ENCODE results near the gene TEX261.

DNA sequence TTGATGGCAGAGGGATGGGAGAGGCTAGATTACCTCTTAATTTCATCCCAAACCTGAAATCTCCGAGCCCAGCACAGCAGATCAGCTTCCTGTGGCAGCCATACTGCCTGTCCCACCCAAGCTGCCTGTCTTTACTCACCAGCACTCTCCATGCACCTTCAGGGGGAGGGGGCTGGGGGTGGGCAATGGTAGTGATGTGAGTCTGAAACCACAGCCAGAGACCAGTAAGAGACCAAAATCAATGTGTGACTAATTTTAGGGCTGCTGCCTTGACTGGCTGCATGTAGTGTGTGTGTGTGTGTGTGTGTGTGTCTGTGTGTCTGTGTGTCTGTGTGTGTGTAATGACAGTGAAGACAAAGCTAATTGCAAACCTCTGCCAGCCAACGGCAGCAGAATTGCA lies 11.7 kb upstream of the TEX261 start:
- TF ChIP-seq, protein P1, sequence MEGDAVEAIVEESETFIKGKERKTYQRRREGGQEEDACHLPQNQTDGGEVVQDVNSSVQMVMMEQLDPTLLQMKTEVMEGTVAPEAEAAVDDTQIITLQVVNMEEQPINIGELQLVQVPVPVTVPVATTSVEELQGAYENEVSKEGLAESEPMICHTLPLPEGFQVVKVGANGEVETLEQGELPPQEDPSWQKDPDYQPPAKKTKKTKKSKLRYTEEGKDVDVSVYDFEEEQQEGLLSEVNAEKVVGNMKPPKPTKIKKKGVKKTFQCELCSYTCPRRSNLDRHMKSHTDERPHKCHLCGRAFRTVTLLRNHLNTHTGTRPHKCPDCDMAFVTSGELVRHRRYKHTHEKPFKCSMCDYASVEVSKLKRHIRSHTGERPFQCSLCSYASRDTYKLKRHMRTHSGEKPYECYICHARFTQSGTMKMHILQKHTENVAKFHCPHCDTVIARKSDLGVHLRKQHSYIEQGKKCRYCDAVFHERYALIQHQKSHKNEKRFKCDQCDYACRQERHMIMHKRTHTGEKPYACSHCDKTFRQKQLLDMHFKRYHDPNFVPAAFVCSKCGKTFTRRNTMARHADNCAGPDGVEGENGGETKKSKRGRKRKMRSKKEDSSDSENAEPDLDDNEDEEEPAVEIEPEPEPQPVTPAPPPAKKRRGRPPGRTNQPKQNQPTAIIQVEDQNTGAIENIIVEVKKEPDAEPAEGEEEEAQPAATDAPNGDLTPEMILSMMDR (IDR thresholded peaks at IDR 0.05), result no peak
- TF ChIP-seq POLR2A (IDR thresholded peaks at IDR 0.05), result no peak

Data from testis (tissue), 2 donors.